Mesothelial cell of epicardium (in vitro differentiated cells): ENCODE data around the gene C8G. TPM values are rescaled to one million over a fixed set of nuclear protein-coding genes. Genes with fewer than 3 reads are reported as not detected.
A peak's percentile ranks its signal among the peaks of the same experiment; 100 is the strongest.

Experiments used
- DNase-seq, 2 experiments: peaks; one replicate each; pipeline ENCODE4 v3.0.0; 2021; ENCODE audit warnings: low spot score in 2 of 2; ENCODE audit not compliant: unreplicated experiment in 2 of 2
- H3K27ac Mint-ChIP-seq: 2 replicates; pipeline ENCODE4 v1.8.0; 2021; ENCODE audit warnings: mixed read lengths
- H3K27me3 Mint-ChIP-seq: 2 replicates; pipeline ENCODE4 v1.8.0; 2021; ENCODE audit warnings: low read depth, mixed read lengths
- H3K36me3 Mint-ChIP-seq: 2 replicates; pipeline ENCODE4 v1.8.0; 2021; ENCODE audit warnings: mixed read lengths
- H3K4me1 Mint-ChIP-seq: 2 replicates; pipeline ENCODE4 v1.8.0; 2021; ENCODE audit warnings: mixed read lengths
- H3K4me3 Mint-ChIP-seq: 2 replicates; pipeline ENCODE4 v1.8.0; 2021; ENCODE audit warnings: mild to moderate bottlenecking, moderate library complexity, mixed read lengths
- H3K9me3 Mint-ChIP-seq: 2 replicates; pipeline ENCODE4 v1.8.0; 2021; ENCODE audit warnings: mixed read lengths
- total RNA-seq: library from RNA; stranded (reverse); gene quantifications from 3 replicates; pipeline ENCODE4 v1.2.1, GENCODE V29; 2021
- TF ChIP-seq, protein P1 (sequence below): fragments of 200-600 bp; sonication (generic); IDR thresholded peaks from one replicate; pipeline ENCODE4 v1.5.0; 2021; ENCODE audit warnings: antibody characterized with exemption; ENCODE audit not compliant: unreplicated experiment

The C8G gene
- total RNA-seq, 1 donor from 2014 or later = 1.5 TPM

DNA sequence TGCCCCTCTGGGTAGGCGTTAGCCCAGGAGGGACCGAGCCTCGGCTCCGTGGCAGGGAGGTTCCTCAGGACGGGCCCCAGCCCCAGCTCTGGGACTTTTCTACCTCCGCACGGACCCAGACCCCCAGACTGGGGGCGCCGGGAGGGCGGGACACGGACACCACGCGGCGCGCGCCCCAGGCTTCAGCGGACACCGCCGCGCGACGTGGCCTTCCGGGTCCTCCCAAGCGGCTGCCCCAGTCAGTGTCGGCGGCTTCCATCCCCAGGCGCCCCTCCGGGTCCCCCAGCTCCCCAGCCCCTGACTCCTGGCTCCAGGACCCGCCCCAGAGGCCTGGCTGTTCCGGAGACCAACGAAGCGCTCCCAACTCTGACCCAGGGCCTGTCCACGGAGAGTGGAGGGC lies 40.8 kb downstream of the C8G start:
- TF ChIP-seq, protein P1, sequence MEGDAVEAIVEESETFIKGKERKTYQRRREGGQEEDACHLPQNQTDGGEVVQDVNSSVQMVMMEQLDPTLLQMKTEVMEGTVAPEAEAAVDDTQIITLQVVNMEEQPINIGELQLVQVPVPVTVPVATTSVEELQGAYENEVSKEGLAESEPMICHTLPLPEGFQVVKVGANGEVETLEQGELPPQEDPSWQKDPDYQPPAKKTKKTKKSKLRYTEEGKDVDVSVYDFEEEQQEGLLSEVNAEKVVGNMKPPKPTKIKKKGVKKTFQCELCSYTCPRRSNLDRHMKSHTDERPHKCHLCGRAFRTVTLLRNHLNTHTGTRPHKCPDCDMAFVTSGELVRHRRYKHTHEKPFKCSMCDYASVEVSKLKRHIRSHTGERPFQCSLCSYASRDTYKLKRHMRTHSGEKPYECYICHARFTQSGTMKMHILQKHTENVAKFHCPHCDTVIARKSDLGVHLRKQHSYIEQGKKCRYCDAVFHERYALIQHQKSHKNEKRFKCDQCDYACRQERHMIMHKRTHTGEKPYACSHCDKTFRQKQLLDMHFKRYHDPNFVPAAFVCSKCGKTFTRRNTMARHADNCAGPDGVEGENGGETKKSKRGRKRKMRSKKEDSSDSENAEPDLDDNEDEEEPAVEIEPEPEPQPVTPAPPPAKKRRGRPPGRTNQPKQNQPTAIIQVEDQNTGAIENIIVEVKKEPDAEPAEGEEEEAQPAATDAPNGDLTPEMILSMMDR = no peak
- H3K27ac Mint-ChIP-seq = no peak overlapping the region
- H3K4me1 Mint-ChIP-seq = peaks cover 3% of the 10 kb centered on the region
- DNase-seq = no peak
- no peaks in the 10 kb centered on the region for H3K36me3 Mint-ChIP-seq
- peaks cover 5% of the 10 kb centered on the region for H3K9me3 Mint-ChIP-seq
- H3K27me3 Mint-ChIP-seq = peaks cover 4% of the 10 kb centered on the region
- H3K4me3 Mint-ChIP-seq = no peak overlapping the region

DNA sequence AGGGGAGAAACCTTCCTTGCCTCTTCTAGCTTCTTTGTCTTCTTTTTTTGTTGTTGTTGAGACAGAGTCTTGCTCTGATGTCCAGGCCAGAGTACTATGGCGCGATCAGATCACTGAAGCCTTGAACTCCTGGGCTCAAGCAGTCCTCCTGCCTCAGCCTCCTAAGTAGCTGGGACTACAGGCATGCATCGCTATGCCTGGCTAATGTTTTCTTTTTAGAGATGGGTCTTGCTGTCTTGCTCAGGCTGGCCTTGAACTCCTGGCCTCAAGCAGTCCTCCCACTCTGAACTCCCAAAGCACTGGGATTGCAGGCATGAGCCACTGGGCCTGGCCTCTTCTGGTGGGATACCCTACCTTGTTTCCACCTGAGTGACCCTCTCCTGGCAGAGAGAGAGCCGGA lies 43.8 kb downstream of the C8G start:
- TF ChIP-seq, protein P1 = no peak
- H3K36me3 Mint-ChIP-seq = no peaks in the 10 kb centered on the region
- H3K9me3 Mint-ChIP-seq = peaks cover 5% of the 10 kb centered on the region
- H3K27ac Mint-ChIP-seq = no peak overlapping the region
- no peak overlapping the region for H3K4me3 Mint-ChIP-seq
- peaks cover 3% of the 10 kb centered on the region for H3K27me3 Mint-ChIP-seq
- no peak for DNase-seq
- peaks cover 13% of the 10 kb centered on the region for H3K4me1 Mint-ChIP-seq

DNA sequence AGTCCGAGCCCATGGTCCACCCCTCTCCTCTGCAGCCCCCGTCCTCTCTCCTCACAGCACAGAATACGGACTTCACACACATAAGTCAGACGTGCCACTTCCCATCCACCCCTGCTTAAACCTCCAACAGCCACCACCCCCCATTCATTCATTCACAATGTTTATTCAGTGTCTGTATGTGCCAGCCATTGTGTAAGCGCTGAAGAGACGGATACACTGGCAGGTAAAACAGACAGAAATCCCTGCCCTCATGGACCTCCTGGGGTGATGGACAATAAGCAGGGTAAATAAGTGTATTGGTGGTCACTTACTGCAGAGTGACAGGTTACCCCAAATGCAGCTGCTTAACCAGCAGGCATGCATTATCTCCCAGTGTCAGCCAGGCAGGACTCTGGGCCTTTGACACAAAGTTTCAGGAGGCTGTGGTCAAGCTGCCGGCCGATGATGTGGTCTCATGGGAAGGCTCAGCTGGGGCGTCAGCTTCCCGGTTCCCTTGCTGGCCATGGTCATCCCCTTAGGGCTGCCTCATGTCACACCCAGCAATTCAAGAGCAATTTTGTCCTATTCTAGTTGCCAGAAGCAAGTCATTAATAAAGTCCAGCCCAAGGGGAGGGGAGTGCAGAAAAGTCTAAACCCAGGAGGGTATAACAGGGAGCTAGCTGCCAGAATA lies 45.3 kb downstream of the C8G start:
- Mint-ChIP-seq H3K9me3 (peaks cover 5% of the 10 kb centered on the region), H3K4me1 (peaks cover 13% of the 10 kb centered on the region), H3K27me3 (peaks cover 2% of the 10 kb centered on the region), H3K4me3 (peak overlapping the region; percentile 69), H3K27ac (peak overlapping the region; percentile 8), H3K36me3 (no peaks in the 10 kb centered on the region)
- no peak for DNase-seq
- TF ChIP-seq, protein P1 = no peak

DNA sequence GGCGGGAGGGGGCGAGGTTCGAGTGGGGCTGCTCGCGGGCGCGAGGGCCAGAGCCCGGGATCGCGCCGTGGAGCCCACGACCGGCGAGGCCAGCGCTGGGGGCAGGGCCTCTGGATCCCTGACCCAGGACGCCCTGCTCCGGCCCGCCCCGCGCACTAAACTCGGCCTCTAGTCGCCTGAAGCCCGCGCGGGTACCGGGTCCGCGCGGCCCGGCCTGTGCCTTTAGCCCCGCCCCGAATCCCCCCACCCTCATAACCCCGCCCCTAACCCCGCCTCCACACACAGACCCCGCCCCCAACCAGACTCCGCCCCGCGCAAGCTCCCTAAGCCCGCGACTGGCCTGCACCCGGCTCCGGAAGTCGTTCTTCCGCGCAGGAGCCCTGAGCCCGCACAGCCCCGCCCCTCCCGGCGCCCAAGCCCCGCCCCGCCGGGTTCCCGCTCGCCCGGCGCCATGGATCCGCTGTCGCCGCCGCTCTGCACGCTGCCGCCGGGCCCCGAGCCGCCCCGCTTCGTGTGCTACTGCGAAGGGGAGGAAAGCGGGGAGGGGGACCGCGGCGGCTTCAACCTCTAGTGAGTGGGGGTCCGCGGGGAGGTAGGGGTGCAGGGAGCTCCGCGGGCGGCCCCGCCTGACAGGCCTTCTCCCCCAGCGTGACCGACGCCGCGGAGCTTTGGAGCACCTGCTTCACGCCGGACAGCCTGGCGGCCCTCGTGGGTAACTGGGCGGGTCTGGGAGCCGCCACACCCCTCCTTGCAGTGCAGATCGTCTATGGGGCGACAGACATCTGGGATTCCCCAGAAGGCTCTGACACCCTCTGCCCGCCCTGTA lies 47.2 kb downstream of the C8G start, which contains the start of gene PAXX:
Gene PAXX, plus strand, starts transcription at position 430 of the 826 bp plus-strand sequence. Its CDS starts 22 bp downstream, at position 452.
- peak; percentile 94 to 97 for DNase-seq
- Mint-ChIP-seq H3K36me3 (no peaks in the 10 kb centered on the region), H3K4me1 (peaks cover 25% of the 10 kb centered on the region), H3K27me3 (peaks cover 2% of the 10 kb centered on the region), H3K27ac (peak within 1 kb of the TSS; percentile 81), H3K4me3 (peak within 1 kb of the TSS; percentile 73), H3K9me3 (peaks cover 5% of the 10 kb centered on the region)
- TF ChIP-seq, protein P1 = no peak

DNA sequence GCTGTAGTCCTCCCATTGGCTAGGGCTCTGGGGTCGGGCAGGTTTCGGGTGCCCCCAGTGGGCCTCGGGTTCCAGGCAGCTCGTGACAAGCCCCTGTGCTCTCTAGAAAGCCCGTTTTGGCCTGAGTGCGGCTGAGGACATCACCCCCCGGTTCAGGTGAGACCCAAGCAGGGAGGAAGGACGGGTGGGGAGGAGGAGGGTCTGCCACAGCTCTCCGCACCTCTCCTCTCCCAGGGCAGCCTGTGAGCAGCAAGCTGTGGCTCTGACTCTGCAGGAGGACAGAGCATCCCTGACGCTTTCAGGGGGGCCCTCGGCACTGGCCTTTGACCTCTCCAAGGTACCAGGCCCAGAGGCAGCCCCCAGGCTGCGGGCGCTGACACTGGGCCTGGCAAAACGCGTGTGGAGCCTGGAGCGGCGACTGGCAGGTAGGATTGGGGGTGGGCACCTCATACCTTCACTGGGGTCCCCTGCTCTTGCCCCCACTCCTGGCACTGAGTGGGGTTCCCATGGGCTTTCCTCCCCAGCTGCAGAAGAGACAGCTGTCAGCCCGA lies 47.9 kb downstream of the C8G start:
- peak overlapping the region; percentile 73 for H3K4me3 Mint-ChIP-seq
- DNase-seq = no peak
- peaks cover 5% of the 10 kb centered on the region for H3K9me3 Mint-ChIP-seq
- H3K27ac Mint-ChIP-seq = peak overlapping the region; percentile 81
- no peaks in the 10 kb centered on the region for H3K36me3 Mint-ChIP-seq
- H3K4me1 Mint-ChIP-seq = peaks cover 29% of the 10 kb centered on the region
- H3K27me3 Mint-ChIP-seq = peaks cover 2% of the 10 kb centered on the region
- TF ChIP-seq, protein P1 = no peak
